Progenitor cell of endocrine pancreas (in vitro differentiated cells): ENCODE results near the gene IRF4. TPM values are rescaled to one million over a fixed set of nuclear protein-coding genes. Genes with fewer than 3 reads are reported as not detected.

Source experiments
- DNase-seq: peaks from one replicate; pipeline ENCODE4 v3.0.0; 2021; ENCODE audit warnings: low spot score; ENCODE audit not compliant: unreplicated experiment
- H3K27ac Mint-ChIP-seq: 2 replicates; pipeline ENCODE4 v1.8.0; 2021; ENCODE audit warnings: mild to moderate bottlenecking, moderate library complexity, mixed read lengths
- H3K27me3 Mint-ChIP-seq: 2 replicates; pipeline ENCODE4 v1.8.0; 2021; ENCODE audit warnings: mixed read lengths
- H3K36me3 Mint-ChIP-seq: 2 replicates; pipeline ENCODE4 v1.8.0; 2022; ENCODE audit warnings: mixed read lengths; ENCODE audit not compliant: insufficient read depth
- H3K4me1 Mint-ChIP-seq: 2 replicates; pipeline ENCODE4 v1.8.0; 2021; ENCODE audit warnings: low read depth, mixed read lengths
- H3K4me3 Mint-ChIP-seq: 2 replicates; pipeline ENCODE4 v1.8.0; 2021; ENCODE audit warnings: low read depth, mild to moderate bottlenecking, moderate library complexity, mixed read lengths
- H3K9me3 Mint-ChIP-seq: 2 replicates; pipeline ENCODE4 v1.8.0; 2021; ENCODE audit warnings: low read depth, mixed read lengths
- total RNA-seq: library from RNA; stranded (reverse); gene quantifications from 2 replicates; pipeline ENCODE4 v1.2.1, GENCODE V29; 2021
- TF ChIP-seq, protein P1 (sequence below): fragments of 200-600 bp; sonication (generic); IDR thresholded peaks from one replicate; pipeline ENCODE4 v1.5.0; 2021; ENCODE audit warnings: antibody characterized with exemption, mild to moderate bottlenecking; ENCODE audit not compliant: unreplicated experiment

Gene IRF4
- total RNA-seq, 1 donor from 2014 or later, result not detected

DNA sequence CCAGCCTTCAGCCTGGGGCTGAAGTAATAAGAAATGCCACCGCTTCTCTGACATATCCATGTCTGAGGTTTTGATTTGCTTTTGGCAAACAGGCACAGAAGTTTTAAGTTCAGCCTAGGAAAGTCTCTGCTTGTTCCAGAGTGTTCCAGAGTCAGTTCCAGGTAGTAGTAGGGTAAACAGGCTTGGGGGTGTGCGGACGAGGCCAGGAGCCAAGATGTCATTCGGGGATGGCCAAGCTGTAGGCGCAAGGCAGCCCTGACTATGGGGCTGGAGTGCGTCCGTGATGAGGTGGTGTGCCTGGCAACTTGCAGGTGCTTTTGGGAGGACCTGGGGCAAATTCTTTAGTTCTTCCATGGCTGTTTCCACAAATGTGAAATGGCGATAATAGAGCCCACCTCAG is 60.3 kb downstream of the IRF4 start:
- Mint-ChIP-seq H3K36me3 (no peaks in the 10 kb centered on the region), H3K4me3 (no peak overlapping the region), H3K27me3 (peaks cover 2% of the 10 kb centered on the region), H3K27ac (no peak overlapping the region), H3K4me1 (no peaks in the 10 kb centered on the region), H3K9me3 (peaks cover 6% of the 10 kb centered on the region)
- no peak for DNase-seq
- TF ChIP-seq, protein P1, sequence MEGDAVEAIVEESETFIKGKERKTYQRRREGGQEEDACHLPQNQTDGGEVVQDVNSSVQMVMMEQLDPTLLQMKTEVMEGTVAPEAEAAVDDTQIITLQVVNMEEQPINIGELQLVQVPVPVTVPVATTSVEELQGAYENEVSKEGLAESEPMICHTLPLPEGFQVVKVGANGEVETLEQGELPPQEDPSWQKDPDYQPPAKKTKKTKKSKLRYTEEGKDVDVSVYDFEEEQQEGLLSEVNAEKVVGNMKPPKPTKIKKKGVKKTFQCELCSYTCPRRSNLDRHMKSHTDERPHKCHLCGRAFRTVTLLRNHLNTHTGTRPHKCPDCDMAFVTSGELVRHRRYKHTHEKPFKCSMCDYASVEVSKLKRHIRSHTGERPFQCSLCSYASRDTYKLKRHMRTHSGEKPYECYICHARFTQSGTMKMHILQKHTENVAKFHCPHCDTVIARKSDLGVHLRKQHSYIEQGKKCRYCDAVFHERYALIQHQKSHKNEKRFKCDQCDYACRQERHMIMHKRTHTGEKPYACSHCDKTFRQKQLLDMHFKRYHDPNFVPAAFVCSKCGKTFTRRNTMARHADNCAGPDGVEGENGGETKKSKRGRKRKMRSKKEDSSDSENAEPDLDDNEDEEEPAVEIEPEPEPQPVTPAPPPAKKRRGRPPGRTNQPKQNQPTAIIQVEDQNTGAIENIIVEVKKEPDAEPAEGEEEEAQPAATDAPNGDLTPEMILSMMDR, result no peak

DNA sequence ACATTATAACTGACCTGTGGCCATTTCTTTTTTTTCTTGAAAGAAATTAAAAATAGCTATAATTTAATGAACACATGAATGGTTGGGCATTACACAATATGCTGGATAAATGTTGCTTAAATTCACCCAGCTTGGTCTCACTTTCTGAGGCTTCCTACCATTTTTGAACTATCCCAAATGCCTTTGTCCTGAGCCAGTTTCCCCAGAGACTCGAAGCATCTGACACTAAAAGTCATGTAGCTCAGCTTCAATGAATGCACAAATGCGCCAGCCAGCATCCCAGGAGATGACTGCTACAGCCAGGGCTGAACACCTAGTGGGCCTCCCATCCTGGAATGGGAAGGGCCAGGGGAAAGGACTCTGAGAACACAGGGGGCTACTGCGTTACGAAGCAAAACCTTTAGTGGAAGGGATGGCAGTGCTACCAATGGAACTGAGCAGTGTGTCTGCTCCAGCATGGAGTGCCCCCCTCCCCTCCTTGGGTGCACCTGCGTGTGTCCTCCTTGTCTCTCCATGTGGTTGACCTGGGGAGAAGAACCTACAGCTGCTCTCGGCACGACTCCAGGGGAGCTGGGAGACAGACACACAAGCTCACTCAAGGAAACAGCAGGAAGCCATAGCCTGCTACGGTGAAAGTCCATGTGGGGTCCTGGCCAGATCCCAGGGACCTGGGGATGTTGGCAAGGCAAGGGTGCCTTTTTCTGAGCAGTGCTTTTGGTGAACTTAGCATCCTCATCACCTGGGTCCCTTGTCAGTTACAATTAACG is 60.9 kb downstream of the IRF4 start:
- Mint-ChIP-seq H3K27me3 (peaks cover 2% of the 10 kb centered on the region), H3K36me3 (no peaks in the 10 kb centered on the region), H3K27ac (no peak overlapping the region), H3K4me3 (no peak overlapping the region), H3K9me3 (peaks cover 6% of the 10 kb centered on the region), H3K4me1 (no peaks in the 10 kb centered on the region)
- TF ChIP-seq, protein P1, result no peak
- DNase-seq, result no peak

DNA sequence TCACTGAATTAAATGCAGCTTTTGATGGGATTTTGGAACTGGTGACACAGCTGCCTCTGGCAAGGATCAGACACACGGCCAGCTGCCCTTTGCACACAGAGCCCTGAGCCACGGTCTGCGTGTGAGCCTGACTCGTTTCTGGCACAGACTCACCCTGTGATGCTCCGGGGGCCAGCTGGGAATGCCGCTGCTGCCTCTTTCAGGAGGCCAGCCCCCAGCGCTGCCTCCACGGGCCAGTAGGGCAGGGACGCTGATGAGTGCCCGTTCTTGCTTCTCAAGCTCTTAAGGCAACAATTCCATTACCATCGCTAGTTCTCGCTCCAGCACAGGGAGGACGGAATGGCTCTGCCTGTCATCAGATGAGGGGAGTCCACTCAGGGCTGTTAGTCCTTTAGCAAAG is 61.6 kb downstream of the IRF4 start:
- Mint-ChIP-seq H3K9me3 (peaks cover 7% of the 10 kb centered on the region), H3K36me3 (no peaks in the 10 kb centered on the region), H3K4me1 (no peaks in the 10 kb centered on the region), H3K27me3 (peaks cover 2% of the 10 kb centered on the region), H3K27ac (no peak overlapping the region), H3K4me3 (no peak overlapping the region)
- TF ChIP-seq, protein P1, result no peak
- no peak for DNase-seq

DNA sequence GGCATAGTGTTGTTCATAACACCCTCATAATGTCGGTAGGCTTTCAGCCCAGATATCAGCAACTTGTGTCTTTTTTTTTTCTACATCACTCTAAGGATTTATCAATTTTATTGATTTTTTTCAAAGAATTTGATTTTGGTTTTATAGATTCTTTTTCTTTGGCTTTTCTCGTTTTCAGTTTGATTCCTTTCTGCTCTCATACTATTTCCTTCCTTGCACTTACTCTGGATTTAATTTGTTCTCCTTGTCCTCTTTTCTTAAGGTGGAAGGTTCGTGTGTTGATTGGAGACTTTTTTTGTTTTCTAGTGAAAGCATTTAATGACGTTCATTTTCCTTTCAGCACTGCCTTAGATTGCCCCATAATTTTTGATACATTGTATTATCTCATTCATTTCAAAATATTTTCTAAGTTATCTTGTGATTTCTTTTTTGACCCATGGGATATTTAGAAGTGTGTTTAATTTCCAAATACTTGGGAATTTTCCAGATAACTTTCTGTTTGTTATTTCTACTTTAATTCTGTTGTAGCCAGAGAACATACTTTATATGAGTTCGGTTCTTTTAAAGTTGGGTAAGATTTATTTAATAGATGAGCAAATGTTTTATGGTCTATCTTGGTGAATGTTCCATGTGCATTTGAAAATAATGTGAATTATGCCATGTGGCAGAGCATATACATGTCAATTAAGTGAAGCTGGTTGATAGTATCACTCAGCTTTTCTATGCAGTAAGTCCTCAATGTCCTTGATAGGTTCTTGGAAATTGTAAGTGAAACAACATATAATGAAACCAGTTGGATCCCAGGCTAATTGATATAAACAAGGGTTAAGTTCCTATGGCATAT is 62.8 kb downstream of the IRF4 start:
- H3K4me1 Mint-ChIP-seq, result no peaks in the 10 kb centered on the region
- no peak for DNase-seq
- H3K27me3 Mint-ChIP-seq, result peaks cover 2% of the 10 kb centered on the region
- no peak overlapping the region for H3K4me3 Mint-ChIP-seq
- no peak overlapping the region for H3K27ac Mint-ChIP-seq
- peaks cover 5% of the 10 kb centered on the region for H3K9me3 Mint-ChIP-seq
- TF ChIP-seq, protein P1, result no peak
- no peaks in the 10 kb centered on the region for H3K36me3 Mint-ChIP-seq

DNA sequence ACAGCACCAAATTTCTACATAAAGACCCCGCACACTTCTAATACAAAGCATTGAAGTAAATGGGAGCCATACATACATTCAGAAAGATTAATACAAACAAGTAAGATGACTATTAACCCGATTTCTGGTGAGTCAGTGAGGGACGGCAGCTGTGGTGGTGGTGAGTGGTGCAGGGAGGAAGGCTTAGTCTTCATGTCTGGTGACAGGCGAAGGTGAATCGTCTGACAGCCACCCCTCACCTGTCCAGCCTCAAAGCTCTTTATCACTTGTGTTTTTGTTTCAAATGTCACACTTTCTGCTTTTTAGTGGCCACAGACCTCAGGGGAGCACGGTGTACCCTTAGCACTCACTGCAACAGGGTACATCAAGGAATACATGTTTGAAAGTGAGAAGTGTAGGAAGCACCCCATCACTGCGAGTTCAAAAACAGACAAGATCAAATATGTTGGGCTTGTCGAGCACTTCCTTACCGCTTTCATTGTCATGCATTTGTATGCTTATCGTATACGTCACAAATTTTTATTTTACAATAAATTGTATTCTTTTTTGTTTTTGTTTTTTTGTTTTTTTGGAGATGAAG is 63.5 kb downstream of the IRF4 start:
- no peak for DNase-seq
- peaks cover 4% of the 10 kb centered on the region for H3K9me3 Mint-ChIP-seq
- H3K4me3 Mint-ChIP-seq, result no peak overlapping the region
- H3K27ac Mint-ChIP-seq, result no peak overlapping the region
- TF ChIP-seq, protein P1, result no peak
- no peaks in the 10 kb centered on the region for H3K4me1 Mint-ChIP-seq
- no peaks in the 10 kb centered on the region for H3K36me3 Mint-ChIP-seq
- H3K27me3 Mint-ChIP-seq, result peaks cover 2% of the 10 kb centered on the region
